Putamen (tissue), 1 donor: ENCODE results near the gene FBL.

Experiments
- DNase-seq: peaks from one replicate; pipeline ENCODE4 v3.0.0-alpha.2; 2016; ENCODE audit warnings: low spot score

Gene FBL

DNA sequence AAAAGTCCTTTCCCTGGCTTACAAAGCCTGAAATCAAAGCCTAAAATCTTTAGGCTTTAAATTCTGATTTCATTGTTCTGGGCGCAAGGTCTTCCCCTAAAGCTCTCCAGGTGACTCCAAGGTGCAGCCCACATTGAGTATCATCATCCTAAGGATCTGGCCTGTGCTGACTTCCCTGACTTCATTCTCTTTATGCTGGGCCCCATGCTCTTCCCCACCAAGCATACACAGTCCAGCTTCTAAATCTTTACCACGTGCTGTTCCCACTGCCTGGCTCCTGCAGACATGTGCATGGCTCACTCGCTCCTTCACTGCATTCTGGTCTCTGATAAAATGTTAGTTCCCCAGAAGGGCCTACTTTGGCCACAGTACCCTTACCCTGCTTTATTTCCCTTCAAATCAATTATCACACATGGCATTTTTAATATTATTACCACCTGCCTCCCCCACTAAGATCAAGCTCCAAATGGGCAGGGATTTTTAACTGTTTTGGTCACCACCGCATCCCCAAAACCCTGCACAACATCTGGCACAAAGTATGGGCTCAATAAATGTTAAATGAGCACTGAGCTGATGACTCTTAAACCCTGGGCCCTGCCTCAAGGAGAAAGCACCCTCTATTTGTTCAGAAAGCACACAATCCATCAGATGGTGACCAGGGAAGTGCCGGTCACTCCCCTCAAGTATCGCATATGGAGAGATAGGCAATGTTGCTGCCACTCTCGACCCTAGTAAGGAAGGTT is 3.3 kb downstream of the FBL start:
- no peak for DNase-seq

DNA sequence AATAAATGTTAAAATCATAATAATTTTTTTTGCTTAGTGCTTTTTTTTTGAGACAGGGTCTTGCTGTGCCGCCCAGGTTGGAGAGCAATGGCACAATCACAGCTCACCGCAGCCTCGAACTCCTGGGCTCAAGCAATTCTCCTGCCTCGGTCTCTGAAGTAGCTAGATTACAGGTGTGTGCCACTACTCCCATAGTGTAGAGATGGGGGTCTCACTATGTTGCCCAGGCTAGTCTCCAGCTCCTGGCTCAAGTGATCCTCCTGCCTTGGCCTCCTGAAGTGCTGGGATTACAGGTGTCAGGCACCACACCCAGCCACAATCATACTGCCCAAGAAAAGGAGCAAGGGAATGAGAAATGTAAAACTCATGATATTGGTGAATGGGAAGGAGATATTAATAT is 5.1 kb downstream of the FBL start:
- DNase-seq: no peak

DNA sequence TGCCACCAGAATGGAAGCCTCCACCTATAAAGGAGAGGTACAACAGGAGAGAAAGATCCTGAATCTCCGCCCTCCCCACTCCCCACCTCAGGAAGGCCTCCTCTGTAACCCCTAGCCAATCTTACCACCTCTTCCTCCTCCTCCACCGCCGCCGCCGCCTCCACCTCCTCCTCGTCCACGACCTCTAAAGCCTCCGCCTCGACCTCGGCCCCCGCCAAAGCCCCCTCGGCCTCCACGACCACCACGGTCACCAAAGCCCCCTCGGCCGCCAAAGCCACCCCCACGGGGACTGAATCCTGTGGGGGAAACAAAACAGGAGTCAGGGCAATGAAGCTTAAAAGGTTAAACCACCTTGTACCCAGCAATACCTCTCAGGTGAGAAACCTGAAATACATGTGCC is 5.7 kb downstream of the FBL start:
- DNase-seq: no peak

DNA sequence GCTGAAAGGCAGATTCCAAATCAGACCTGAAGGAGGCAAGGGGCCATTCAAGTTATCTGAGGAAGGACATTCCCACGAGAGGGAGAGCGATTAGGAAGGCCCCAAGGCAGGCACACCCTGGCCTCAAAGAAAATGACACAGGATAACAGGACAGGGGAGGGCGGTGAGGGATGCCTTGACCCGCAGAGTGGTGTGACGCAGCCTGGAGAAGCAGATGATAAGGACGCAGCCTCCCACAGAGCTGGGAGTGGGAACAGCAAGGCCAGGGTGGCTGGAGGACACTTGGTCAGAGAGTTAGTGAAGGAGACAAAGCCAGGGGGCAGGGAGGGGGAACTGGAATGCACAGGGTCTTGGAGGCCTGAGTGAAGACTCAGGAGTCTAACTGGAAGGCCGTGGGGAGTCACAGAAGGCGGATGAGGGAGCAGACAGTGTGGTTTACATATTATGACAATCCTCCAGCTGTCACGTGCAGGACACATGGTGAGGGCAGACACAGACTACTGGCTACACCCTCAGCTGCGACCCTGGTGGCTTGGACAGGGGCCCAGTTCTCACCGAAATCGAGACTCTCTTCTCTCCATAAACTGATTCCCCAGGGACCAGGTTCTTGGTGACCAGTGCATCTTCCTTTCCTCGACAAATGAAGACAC is 6.4 kb downstream of the FBL start:
- DNase-seq: no peak

DNA sequence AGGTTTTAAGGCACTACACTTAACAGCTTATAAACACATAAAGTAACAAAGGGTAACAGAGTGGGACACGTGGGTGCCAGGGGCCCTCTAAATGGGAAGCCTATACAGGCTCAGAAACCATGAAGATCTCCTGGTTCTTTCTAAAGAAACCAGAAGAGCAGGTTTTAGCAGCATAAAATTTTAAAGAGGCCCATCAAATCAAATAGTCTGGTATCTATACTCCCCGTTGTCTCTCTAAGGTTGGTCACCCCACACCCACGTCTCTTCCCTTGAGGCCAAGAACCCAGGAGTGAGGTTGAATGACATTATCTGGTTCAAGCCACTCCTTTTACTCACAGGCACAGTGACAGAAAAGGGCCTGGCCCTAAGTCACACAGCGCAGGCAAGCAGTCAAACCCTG is 7.6 kb downstream of the FBL start:
- no peak for DNase-seq

DNA sequence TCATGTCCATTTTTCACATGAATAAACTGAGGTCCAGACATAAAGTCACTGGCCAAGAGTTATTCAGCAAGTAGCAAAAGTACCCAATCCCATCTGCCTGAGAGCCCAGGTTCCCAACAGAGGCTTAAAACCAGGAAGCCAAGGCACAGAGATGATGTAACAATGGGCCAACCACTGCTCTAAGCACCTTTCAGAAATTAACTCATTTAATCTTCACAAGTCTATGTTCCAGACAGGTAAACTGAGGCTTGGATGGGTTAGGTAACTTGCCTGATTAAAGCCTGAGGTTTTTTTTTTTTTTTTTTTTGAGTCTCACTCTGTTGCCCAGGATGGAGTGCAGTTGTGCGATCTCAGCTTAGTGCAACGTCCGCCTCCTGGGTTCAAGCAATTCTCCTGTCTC is 8.2 kb downstream of the FBL start:
- DNase-seq: no peak

DNA sequence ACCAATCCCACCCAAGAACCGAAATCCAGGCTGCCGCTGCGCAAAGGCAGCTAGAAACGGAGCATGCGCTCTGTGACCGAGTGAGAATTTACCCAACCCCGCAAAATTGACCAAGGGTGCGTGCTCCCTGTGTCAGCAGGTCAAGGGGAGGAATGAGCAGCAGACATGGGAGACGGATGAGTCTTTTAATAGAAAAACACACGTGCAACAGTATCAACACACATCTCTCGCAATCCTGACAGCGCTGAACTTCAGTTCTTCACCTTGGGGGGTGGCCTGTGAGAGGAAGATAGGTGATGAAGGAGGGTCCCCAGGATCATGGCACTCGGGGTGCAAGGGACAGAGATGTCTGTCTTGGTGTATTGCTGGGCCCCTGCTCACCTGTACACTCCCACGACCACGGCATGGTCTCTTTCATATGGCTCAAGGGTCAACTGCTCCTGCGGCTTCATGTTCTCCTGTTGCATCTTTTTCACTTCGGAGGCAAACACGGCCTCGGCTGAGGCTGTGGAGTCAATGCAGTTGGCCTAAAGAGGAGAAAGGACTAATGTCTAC is 11.8 kb downstream of the FBL start:
- no peak for DNase-seq

DNA sequence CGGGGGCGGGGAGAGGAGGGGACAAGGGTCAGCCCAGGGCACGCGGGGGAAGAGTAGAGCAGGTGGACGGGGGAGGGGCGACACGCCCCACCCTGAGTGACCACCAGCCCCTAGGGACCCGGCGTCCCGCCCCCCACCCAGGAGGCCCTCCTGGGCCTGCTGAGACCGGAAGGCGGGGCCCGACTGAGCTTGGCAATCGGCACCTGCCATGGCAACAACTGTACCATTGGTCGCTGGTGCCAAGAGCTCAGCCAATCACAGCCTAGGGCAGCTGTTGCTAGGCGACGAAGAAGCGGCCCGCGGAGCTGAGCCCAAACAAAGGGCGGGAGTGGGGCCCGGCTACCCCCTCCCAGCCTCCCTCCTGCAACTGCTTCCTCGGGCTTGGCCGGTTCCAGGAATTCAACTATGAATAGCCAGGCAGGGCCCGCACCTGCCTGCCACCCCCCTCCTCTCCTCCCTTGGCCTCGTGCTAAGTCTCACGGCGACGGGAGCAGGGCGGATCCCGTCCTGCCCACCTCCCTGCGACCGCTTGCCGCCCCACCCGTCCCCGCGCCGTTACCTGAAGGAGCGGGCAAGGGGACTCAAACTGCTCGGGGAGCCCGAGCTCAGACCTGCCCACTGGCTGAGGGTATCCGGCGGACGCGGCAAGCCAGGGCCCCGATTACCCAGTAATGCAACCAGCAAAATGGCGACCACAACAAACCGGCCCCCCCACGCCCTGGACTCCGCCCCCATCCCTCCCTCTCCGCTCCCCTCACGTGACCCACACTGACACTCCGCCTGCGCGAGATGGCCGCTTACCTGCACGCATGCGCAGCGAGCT is 12.5 kb downstream of the FBL start, which contains the start of gene DYRK1B:
DYRK1B (minus strand) TSS at position 699 of the 823 bp plus-strand sequence. CDS start 2,295 bp downstream, outside the sequence.
- DNase-seq: peak; percentile 97

DNA sequence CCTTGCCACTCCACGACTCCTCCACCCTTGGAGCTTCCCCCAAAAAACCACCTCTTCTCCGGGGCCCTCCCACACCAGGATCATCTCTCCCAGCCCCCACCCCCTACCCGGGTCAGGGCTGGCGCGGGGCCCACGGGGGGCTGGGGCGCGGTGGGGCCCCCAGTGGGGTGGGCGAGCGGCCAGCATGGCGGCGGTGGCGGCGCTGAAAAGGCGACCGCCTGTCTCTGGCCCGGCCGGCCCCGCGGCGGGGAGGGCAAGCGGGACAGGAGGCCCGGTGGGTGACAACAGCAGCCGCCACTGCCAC is 13.1 kb downstream of the FBL start:
- DNase-seq: no peak

DNA sequence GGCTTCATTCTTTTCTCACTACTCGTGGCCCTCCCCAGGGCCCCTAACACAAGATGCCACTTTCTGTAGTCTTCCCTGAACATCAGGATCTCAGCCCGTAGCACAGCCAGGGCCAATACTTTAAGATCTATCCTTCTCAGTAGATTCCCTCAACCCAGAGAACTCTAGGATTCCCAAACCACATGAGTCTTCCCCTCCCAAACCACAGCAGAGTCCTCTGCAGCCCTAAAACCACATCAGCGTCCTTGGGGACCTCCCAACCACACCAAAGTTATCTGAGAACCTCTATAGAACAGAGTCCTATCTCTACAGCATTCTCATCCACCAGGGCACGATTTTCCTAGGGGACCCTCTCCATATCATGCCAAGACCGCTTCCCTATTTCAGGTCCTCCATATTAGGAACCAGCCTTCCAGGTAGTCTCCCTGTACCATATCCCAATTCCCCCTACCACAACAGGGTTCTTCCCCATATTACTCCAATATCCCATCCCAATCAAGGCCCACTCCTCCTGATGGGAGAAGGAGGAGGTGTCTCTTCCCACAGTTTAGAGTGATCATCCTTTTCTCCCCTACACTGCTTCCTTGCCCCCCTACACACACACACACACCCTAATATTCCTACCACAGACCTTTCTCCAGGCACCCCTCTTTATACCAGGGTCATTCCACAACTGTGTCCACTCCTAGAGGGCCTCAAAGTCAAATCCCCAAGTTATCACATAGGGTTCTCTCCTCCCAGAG is 13.7 kb downstream of the FBL start:
- DNase-seq: no peak

DNA sequence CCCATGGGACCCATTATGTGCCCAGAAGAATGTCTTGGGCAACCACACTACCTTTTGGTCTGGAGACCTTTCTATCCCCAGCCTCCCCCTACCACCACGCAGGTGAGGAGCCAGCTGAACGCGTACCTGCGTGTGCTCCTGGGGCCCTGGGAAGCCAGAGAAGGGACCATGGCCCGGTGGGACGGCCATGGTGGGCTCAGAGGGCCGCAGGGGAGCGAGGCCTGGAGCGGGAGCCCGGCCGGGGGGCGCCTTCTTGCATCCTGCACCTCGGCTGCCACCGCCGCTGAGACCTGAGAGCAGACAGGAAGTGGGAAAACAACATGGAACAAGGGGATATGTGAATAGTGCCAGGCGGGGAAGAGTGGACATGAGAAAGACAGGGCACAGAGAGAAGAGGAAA is 14.5 kb downstream of the FBL start:
- DNase-seq: no peak

DNA sequence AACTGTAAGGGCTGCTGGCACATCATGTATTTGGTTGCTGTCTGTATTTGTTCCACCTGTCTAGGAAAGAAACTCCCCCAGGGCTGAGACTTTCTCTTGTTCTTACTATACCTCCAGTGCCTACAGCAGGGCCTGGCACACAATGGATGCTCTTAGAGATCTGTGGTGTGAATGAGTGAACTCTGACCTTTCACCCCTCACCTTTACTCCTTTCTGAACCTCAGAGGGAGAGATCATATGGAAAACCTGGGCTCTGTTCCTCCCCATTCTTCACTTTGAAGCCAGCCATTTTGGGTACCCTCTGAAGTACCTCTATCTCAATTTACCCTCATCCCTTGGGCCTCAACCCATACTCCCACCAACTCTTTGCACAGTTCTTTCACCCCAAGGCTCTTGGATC is 15.3 kb downstream of the FBL start:
- no peak for DNase-seq

DNA sequence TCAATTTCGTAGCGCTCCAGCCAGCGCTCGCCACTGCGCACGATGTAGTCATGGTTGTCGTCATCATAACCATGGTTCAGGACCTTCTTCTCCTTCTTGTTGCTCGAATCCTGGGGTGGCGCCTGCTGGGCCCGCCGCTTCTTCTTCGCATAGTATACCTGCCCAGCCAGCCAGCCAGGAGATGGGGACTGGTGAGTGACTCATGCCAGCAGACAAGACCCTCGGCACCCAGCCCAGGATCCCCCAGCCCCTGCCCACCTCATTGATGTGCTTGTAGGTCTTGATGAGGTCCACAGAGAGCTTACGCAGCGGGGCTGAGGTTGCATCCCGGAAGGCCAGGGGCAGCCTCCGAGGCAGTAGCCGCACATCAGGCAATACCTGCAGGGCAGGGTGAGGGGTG is 15.8 kb downstream of the FBL start:
- DNase-seq: no peak

DNA sequence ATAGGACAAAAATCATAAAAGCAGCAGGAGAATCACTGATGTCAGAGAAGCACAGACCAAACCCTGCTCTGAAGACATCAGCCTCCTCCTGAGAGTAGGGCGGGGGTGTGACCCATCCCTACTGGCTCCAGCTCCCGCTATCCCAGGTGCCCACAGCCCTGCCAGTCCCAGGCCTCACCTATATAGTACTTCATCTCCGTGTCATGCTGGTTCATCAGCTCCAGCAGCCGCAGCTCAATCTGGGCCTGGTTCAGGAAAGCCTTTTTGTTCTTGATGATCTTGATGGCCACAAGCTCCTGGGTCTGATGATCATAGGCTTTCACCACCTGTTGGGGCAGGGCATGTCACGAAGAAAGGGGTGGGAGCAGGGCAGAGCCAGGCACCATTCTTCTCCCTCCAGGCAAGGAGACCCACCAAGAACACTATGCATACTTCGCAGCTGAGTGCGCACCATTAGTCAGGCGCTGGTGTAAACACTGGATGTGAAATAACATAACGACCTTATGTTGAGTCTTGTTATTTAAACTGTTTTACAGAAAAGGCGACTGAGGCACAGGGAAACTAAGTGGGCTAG is 16.4 kb downstream of the FBL start:
- DNase-seq: no peak

DNA sequence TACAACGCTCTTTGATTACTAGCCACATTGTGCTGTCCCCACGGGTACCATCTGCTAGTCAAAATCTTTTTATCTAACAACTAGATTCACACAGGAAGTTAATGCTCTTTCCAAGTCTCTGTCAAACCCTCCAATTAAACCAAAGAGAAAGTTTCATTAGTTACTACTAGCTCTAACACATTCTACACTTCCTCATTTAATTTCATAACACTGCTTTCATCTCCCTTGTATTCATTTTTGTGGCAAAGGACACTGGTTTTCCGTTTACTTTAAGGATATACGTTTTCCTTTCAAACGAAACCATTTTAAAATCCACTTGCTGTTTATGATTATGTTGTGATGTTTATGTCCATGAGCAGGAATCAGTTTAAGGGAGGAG is 17.5 kb downstream of the FBL start:
- DNase-seq: no peak

DNA sequence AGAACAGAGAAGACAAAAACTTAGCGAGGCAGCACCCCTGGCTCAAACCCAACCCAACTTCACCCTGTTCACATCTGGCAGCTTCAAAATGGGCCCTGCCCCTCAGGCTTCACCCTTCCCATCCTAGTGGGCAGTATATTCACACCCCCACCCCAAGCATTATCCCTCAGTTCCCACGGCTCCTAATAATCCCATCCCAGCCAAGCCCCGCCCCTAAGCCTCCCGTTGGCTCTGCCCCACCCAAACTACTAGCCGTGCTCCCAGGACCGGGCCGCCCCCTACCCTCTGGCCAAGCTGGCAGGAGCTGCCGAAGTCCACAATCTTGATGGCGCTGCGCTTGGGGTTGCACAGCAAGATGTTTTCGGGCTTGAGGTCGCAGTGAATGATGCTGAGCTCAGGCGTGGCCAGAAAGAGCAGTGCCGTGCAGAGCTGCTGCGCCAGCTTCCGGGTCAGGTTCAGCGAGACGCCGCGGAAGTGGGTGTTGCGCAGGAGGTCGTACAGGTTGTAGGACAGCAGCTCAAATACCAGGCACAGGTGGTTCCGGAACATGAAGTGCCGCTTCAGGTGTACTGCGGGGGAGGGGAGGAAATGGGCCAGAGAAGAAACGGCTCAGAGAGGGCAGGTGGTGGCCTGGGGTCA is 18.0 kb downstream of the FBL start:
- DNase-seq: no peak

DNA sequence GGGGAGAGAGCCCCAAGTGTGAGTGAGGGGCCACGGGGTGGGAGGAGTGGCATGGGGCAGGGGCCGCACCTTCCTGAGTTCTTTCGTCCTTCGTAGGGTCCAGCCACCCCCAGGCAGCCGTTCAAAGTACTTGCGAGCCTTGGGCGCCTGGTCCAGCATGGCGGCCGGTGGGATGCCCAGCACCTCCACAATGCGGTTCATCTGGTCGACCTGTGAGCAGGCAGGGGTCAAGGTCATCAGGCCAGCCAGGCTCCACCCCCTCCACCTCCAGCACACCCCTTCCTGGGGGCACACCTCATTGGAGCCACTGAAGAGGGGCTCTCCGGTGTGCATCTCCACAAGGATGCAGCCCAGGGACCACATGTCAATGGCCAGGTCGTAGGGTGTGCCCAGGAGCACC is 19.0 kb downstream of the FBL start:
- no peak for DNase-seq

DNA sequence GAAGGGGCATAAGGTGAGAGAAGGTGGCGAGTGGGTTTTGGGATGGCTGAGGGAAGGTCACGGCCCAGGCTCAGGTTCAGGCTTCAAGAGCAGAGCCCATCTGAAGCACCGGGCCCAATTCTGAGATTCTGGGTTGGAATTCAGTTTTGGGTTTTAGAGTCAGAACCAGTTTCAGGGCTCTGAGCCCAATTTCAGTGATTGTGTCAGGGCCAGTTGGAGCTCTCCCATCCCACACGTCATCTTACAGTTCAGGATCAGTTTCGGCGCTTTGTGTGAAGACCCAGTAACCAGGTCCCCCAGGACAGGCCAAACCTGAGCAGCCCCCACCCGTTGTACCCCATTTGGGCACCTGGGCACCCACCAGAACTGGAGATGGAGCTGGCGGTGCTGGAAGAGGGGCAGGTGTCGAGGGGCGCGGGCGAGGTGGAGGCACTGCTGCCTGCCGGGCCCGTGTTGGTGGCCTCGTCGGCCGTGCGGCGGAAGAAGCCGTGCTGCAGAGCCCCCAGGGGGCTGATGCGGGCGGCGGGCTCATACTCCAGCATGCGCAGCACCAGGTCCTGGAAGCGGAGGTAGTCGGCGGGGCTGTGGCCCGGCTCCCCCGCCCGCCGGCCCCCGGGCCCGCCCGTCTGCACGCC is 19.8 kb downstream of the FBL start:
- no peak for DNase-seq

DNA sequence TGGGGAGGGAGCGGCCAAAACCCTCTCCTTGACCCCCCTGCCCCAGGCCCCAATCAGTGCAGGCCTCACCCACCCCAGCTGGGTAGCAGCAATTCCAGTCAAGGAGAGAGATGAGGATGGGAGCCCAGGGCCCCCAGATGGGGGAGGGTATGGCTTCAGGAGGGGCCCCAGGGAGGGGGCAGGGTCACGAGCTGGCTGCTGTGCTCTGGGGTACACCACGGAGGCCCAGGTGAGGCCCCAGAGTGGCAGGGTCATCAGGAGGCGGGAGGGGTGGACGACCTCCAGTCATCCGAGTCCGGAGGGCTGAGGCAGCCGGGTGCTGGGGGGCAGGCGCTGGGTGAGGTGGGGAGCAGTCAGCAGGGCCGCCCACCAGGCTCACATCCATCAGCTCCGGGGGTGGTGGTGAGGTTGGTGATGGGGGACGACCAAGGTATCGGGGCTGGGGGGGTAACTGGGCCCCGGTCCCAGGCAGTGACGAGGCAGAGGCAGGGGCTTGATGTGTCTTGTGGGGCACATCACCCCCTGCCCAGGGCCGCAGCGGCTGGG is 20.6 kb downstream of the FBL start:
- DNase-seq: no peak

DNA sequence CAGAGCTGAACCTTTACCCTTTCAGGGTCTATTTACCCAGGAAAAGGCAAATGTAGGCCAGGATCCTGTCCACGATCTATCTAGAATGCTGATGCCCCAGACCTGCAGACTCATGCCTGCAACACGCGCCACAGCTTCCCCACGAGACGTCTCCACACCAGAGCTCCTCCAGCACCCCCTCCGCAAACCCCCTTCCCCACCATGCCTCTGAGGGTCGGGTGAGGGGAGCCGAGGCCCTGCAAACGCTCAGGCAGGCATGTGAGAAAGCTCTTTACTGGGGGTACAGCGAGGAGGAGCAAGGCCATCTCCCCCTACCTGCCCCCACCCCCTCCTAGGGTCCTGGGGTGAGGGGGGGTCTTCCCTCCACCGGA is 21.1 kb downstream of the FBL start:
- no peak for DNase-seq
